Measurements from ENCODE around the gene SEMA4C.

The SEMA4C gene

DNA sequence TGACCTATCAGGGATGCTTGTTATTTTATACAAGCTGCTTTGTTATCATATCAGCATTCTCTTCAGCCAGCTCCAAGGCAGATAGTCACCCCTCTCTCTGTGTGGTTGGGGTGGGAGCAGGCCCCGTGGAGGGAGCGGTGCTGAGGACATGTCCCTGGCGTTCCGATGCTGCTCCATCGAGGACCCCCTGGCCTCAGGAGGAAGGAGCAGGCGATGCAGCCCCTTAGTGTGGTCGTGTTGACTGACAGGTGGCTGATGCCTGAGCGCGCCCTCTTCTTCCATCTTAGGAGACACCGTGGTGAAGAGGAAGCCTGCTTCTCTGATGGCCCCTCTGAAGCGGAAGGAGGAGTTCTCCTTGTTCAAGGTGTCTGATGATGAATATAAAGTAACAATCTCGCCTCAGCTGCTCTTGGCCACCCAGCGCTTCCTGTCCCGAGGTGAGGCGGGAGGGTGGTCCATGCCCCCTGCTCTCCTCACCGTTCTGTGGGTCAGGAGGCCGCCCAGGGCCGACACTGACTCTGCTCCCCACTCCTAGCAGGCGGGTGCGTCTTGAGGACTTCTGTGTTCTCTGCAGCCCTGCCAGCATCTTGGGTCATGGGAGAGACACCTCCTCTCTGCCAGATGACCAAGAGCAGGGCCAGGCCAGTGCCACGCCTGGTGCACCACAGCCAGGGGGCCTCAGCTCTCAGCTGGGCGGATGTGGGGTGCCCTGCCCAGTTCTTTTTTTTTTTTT is 43.2 kb downstream of the SEMA4C start:
- H3K4me3 Mint-ChIP-seq, result no peak overlapping the region
- DNase-seq (no peak), ATAC-seq (replicated peaks) (no peak)
- H3K27me3 Mint-ChIP-seq, result no peaks in the 10 kb centered on the region
- H3K36me3 Mint-ChIP-seq, result peaks cover 32 to 38% of the 10 kb centered on the region in 2 donors
- no peak overlapping the region for H3K27ac Mint-ChIP-seq
- H3K9me3 Mint-ChIP-seq, result no peaks in the 10 kb centered on the region
- peaks cover 1 to 10% of the 10 kb centered on the region in 2 donors for H3K4me1 Mint-ChIP-seq

DNA sequence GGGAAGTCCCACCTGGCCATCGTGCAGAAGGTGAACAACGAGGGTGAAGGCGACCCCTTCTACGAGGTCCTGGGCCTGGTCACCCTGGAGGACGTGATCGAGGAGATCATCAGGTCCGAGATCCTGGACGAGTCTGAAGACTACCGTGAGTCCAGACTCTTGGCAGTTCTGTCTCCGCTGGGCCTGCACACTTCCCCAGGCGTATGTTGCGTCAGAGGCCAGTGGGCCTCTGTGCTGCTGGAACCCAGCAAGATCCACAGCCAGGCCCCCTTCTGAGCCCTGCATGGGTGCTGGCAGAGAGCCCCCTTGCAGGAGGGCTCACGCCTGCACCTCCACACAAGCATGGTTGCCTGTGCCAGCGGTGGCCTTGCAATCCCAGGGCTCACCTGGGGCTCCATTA is 44.8 kb downstream of the SEMA4C start:
- ATAC-seq (replicated peaks), result no peak

DNA sequence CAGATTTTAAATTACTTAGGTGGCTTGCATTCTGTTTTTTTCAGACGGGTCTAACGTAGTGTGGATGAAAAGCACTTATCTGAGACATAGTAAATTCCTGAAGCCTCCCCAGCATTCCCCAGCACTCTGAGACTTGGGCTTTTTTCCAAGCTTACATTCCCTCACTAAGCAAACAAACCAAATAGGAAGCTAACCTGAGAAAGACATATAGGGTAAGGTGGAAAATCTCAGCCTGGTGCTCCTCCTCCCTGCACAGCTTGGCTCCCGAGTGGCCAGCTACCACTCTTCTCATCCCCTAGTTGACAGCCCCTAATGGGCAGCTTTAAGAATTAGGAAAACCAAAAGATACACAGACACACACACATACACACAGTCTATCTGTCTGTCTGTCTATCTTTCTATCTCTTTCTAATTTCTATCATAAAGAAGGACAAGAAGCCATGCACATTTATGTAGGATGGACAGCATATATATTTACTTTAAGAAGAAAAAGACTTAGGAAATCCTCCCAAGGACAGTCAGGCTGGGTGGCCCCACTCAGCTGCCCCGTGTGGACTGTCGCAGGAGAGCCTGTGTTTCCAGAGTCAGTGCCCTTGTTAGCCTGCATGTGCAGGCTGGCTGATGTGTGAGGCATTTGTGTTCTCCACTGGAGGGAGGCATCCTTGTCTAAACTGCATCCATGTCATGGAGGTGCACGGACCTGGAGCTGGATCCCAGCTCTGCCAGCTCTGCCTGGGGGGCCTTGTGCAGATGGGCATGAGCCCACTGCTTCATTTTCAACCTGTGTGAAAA is 45.6 kb downstream of the SEMA4C start:
- Mint-ChIP-seq H3K27ac (peak overlapping the region; percentile 37), H3K36me3 (peaks cover 26 to 37% of the 10 kb centered on the region in 2 donors), H3K9me3 (no peaks in the 10 kb centered on the region), H3K4me3 (no peak overlapping the region), H3K27me3 (no peaks in the 10 kb centered on the region), H3K4me1 (peaks cover 21 to 33% of the 10 kb centered on the region in 2 donors)
- no peak for ATAC-seq (replicated peaks)
- DNase-seq, result no peak

More for the DNA sequence above, 44.8 kb downstream of the SEMA4C start:
- no peak overlapping the region for H3K27ac Mint-ChIP-seq
- H3K27me3 Mint-ChIP-seq, result no peaks in the 10 kb centered on the region
- H3K36me3 Mint-ChIP-seq, result peaks cover 28 to 34% of the 10 kb centered on the region in 2 donors
- no peak overlapping the region for H3K4me3 Mint-ChIP-seq
- no peak for DNase-seq
- peaks cover 14 to 25% of the 10 kb centered on the region in 2 donors for H3K4me1 Mint-ChIP-seq
- H3K9me3 Mint-ChIP-seq, result no peaks in the 10 kb centered on the region

DNA sequence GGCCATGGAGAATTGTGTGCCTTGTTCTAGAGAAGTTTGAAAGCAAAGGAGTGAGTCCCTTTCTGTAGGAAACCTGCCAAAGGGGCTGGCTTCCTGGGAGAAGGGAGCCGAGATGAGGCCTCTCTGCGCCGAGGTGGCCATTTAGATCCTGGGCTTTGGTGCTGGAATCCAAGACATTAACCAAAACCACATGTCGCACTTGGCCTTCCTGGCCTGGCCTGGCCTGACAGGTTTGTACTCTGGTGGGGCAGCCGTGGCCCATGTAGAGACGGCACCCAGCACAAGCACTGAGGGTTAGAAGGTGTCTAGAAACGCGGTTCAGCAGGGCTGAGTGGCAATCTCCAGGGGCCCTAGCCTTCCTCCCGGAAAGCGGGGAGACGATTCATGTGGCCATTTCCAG is 46.7 kb downstream of the SEMA4C start:
- Mint-ChIP-seq H3K4me1 (peaks cover 32 to 43% of the 10 kb centered on the region in 2 donors), H3K9me3 (no peaks in the 10 kb centered on the region), H3K27me3 (no peaks in the 10 kb centered on the region), H3K4me3 (no peak overlapping the region), H3K27ac (peak overlapping the region; percentile 31), H3K36me3 (peaks cover 28 to 39% of the 10 kb centered on the region in 2 donors)
- no peak for ATAC-seq (replicated peaks)
- DNase-seq, result no peak

DNA sequence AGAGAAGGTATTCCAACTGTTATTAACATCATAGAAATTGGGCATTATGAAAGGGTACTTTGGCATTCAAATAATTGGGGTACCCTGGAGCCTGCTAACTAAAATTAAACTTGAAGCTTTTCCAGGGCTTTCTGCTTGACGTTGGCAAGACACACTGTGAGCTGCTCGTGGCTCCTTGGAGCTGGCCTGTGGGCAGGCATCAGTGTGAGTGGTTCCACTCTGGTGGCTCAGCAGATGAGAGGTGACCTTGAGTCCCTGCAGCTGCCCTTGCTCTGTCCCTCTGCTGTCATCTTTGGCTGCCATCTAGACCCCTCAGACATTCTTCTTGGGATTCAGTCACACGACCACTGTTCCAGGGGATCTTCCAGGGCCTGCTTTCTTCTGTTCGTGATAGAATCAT is 47.1 kb downstream of the SEMA4C start:
- ATAC-seq (replicated peaks), result no peak
- Mint-ChIP-seq H3K36me3 (peaks cover 30 to 39% of the 10 kb centered on the region in 2 donors), H3K4me3 (no peak overlapping the region), H3K27me3 (no peaks in the 10 kb centered on the region), H3K27ac (peak overlapping the region; percentile 31), H3K9me3 (no peaks in the 10 kb centered on the region), H3K4me1 (peaks cover 34 to 48% of the 10 kb centered on the region in 2 donors)
- DNase-seq, result no peak

DNA sequence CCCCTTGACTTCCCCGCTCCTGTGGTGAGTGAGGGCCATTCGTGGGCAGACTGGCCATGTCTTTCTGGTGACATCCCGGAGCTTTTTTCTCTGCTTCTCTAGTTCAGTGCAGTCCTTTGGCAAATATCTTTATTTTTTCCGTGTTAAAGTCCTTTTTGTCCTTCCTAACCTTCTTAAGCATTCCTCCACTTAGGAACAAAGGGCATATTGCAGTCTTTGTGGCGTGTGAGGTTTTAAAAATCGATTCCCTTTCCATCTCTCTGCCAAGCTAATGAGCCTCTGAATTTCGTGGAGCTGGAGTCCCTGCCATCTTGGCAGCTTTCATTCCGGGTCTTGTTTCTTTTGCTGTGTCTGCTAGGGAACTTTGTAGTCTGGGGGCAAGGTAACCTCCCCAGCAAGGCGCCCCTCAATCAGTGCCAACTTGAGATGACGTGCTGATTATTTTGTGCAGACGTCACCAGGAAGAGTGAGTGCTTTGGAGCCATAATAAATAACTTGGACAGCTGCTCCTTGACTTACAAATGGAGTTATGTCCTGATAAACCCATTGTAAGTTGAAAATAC is 48.7 kb downstream of the SEMA4C start:
- DNase-seq (no peak), ATAC-seq (replicated peaks) (no peak)
- H3K27me3 Mint-ChIP-seq, result no peaks in the 10 kb centered on the region
- H3K27ac Mint-ChIP-seq, result no peak overlapping the region
- peaks cover 26 to 39% of the 10 kb centered on the region in 2 donors for H3K36me3 Mint-ChIP-seq
- H3K9me3 Mint-ChIP-seq, result no peaks in the 10 kb centered on the region
- H3K4me3 Mint-ChIP-seq, result no peak overlapping the region
- peaks cover 40 to 55% of the 10 kb centered on the region in 2 donors for H3K4me1 Mint-ChIP-seq

DNA sequence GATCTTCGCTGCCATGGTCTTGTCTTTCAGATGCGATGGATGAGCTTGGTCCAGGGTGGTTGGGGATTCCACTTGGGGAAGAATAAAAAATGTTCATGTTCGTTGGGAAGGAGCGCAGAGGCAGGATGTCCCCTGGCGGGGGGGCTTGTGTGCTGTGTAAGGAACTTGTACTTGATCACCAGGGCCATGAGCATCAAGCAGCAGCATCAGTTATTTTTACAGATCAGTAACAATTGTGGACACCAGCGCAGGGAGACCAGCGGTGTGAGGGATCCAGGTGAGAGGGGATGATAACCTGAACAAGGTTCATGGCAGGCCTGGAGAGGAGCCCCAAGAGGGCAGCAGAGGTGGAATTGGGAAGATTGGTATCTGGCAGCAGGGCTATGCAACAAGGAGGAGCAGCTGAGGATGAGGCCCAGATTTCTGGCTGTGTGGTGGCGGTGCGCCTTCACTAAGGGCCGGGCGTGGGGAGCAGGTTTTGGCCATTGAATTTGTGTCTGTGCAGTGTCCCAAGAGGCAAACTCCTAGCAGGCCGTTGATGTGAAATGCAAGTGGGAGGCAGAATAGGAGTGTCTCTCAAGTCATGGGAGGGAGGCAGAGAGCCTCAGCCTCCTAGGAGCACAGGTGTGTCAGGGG is 49.9 kb downstream of the SEMA4C start:
- no peak for ATAC-seq (replicated peaks)
- H3K4me1 Mint-ChIP-seq, result peaks cover 43 to 62% of the 10 kb centered on the region in 2 donors
- H3K27ac Mint-ChIP-seq, result peak overlapping the region; percentile 20
- no peak overlapping the region for H3K4me3 Mint-ChIP-seq
- H3K36me3 Mint-ChIP-seq, result peaks cover 24 to 31% of the 10 kb centered on the region in 2 donors
- no peaks in the 10 kb centered on the region for H3K9me3 Mint-ChIP-seq
- DNase-seq, result no peak
- H3K27me3 Mint-ChIP-seq, result no peaks in the 10 kb centered on the region

DNA sequence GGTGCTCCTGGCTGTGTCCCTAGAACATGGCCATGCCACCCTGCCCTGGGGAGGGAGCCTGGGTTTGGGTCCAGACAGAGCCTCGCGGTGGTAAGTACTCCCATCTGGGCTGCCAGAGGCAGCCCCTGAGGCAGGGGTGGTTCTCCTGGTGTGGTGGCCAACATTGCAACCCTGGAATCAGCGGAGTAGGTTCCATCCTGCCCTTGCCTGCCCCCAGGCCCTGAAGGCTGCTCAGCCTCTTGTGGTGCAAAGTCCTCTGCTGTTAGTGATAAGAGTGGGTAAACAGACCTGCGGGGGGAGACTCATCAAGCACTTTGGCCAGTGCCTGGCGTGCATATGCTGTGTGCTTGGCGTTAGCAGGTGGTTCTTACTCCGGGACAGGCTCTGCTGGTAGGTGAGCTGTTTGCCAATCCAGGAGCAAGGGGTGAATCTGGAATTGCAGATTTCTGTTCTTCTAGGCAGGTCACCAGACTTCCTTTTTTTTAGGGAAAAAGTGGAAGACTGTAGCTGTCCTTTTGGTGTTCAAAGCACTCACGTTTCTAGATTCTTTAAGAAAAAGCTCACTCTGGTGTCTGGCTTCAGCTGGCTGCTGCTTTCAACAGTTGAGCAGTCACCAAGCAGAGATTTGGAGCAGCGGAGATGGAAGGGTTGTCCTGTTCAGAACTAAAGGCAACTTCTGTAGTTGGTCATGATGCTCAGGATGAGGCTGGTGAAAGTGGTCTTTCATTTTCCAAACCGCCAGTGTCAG is 50.6 kb downstream of the SEMA4C start:
- Mint-ChIP-seq H3K4me3 (peak overlapping the region in 1 of 2 donors; percentile 81), H3K36me3 (peaks cover 22 to 28% of the 10 kb centered on the region in 2 donors), H3K27me3 (no peaks in the 10 kb centered on the region), H3K27ac (no peak overlapping the region), H3K9me3 (no peaks in the 10 kb centered on the region), H3K4me1 (peaks cover 43 to 64% of the 10 kb centered on the region in 2 donors)
- ATAC-seq (replicated peaks) (no peak), DNase-seq (no peak)

DNA sequence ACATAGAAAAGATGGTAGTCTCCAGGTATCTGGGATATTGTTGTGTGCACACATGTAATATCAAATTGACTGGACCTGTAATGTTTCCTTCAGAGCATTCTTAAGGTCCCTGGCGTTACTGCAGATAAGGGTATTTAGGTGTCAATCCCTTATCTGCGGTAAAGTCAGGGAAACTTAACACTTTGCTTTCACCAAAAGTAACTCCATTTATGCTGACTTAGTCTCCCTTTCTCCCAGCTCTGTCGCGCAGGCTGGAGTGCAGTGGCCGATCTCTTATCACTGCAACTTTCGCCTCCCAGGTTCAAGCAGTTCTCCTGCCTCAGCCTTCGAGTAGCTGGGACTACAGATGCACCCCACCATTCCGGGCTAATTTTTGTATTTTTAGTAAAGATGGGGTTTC is 52.0 kb downstream of the SEMA4C start:
- Mint-ChIP-seq H3K27ac (peak overlapping the region; percentile 39), H3K9me3 (no peaks in the 10 kb centered on the region), H3K36me3 (peaks cover 22 to 26% of the 10 kb centered on the region in 2 donors), H3K4me1 (peaks cover 41 to 63% of the 10 kb centered on the region in 2 donors), H3K27me3 (no peaks in the 10 kb centered on the region), H3K4me3 (peak overlapping the region; percentile 81 to 87)
- DNase-seq, result no peak
- no peak for ATAC-seq (replicated peaks)

DNA sequence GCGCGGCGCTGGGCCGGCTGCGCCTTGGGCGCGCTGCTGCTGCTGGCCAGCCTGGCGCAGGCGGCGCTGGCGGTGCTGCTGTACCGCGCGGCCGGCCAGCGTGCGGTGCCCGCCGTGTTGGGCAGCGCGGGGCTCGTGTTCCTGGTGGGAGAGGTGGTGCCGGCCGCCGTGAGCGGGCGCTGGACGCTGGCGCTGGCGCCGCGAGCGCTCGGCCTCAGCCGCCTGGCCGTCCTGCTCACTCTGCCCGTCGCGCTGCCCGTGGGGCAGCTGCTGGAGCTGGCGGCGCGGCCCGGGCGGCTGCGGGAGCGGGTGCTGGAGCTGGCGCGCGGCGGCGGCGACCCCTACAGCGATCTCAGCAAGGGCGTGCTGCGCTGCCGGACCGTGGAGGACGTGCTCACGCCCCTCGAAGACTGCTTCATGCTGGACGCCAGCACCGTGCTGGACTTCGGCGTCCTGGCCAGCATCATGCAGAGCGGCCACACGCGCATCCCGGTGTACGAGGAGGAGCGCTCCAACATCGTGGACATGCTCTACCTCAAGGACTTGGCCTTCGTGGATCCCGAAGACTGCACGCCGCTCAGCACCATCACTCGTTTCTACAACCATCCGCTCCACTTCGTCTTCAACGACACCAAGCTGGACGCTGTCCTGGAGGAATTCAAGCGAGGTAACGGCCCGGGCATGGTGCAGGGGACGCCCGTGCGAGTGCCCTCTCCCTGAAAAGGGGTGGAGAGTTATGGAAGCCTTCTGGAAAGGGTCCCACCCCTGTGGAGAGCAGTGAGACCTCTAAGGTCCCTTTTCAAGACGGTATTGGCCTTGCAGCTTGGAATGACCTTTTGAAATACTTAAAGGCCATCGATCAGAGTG is 52.8 kb downstream of the SEMA4C start:
- H3K4me1 Mint-ChIP-seq, result peaks cover 41 to 55% of the 10 kb centered on the region in 2 donors
- peaks cover 22 to 30% of the 10 kb centered on the region in 2 donors for H3K36me3 Mint-ChIP-seq
- no peak overlapping the region for H3K27ac Mint-ChIP-seq
- peak overlapping the region; percentile 81 to 87 for H3K4me3 Mint-ChIP-seq
- ATAC-seq (replicated peaks) (no peak), DNase-seq (no peak)
- H3K9me3 Mint-ChIP-seq, result no peaks in the 10 kb centered on the region
- H3K27me3 Mint-ChIP-seq, result no peaks in the 10 kb centered on the region

DNA sequence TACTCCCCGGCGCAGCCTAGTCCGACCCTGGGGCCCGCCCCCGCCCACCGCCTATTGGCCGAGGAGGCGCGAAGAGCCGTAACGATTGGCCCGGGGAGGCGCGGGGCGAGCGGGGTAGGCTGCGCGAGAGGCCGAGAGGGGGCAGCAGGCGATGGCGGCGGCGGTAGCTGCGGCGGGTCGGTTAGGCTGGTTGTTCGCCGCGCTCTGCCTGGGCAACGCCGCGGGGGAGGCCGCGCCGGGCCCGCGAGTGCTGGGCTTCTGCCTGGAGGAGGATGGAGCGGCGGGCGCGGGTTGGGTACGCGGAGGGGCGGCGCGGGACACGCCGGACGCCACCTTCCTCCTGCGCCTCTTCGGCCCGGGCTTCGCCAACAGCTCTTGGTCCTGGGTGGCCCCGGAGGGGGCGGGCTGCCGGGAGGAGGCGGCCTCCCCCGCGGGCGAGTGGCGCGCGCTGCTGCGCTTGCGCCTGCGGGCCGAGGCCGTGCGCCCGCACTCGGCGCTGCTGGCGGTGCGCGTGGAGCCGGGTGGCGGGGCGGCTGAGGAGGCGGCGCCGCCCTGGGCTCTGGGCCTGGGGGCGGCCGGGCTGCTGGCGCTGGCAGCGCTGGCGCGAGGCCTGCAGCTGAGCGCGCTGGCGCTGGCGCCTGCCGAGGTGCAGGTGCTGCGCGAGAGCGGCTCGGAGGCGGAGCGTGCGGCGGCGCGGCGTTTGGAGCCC is 53.6 kb downstream of the SEMA4C start, which contains the start of gene CNNM3:
TSS of gene CNNM3 (plus strand) at position 142 of the 709 bp plus-strand sequence. CDS start at position 152, 10 bp downstream.
- Mint-ChIP-seq H3K9me3 (no peaks in the 10 kb centered on the region), H3K4me3 (peak within 1 kb of the TSS; percentile 85 to 87), H3K27me3 (no peaks in the 10 kb centered on the region), H3K27ac (peak within 1 kb of the TSS; percentile 84), H3K4me1 (peaks cover 42 to 51% of the 10 kb centered on the region in 2 donors), H3K36me3 (peaks cover 21 to 32% of the 10 kb centered on the region in 2 donors)
- DNase-seq, result peak; percentile 94
- ATAC-seq (replicated peaks), result peak; percentile 94

DNA sequence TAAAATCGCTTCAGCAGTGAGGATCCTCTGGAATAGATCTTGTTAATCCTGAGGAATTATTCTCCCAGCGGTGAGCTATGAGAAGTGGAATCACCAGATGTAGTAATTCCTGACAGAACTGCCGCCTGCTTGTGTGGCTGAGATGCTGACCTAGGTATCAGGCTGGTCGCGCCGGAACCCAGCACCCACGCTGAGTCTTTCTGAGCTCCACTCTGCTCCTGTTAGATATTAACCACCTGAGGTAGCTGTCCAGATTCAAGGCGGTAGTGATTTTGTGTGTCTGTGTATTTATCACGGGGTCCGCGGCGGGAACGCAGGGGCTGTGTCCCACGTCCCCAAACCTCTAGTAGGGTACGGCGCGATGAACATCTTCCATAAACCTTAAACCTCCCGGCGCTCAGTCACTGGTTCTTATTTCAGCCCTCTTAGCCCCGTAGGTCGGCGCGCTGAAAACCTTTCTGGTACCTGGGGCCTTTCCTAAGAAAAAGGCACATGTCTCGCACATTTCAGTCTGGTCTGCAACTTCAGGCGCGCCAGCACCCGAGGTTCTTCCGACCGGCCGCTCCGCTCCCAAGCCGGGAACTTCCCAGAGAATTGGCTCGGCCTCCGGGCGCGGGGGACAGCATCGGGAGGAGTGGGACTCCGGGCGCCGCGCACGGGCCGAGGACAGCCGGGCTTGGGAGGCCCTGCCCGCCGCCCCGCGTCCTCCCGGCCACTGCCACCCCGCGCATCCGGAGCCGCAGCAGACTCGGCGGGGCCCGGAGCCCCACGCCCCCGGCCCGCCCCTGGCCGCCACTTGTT is 54.4 kb downstream of the SEMA4C start:
- Mint-ChIP-seq H3K4me1 (peaks cover 36 to 43% of the 10 kb centered on the region in 2 donors), H3K27ac (peak overlapping the region; percentile 84), H3K36me3 (peaks cover 18 to 36% of the 10 kb centered on the region in 2 donors), H3K9me3 (no peaks in the 10 kb centered on the region), H3K4me3 (peak overlapping the region; percentile 85 to 87), H3K27me3 (no peaks in the 10 kb centered on the region)
- ATAC-seq (replicated peaks) (peak; percentile 2 to 18), DNase-seq (no peak)
